ENCODE data around the gene DAPP1.

DAPP1 gene

DNA sequence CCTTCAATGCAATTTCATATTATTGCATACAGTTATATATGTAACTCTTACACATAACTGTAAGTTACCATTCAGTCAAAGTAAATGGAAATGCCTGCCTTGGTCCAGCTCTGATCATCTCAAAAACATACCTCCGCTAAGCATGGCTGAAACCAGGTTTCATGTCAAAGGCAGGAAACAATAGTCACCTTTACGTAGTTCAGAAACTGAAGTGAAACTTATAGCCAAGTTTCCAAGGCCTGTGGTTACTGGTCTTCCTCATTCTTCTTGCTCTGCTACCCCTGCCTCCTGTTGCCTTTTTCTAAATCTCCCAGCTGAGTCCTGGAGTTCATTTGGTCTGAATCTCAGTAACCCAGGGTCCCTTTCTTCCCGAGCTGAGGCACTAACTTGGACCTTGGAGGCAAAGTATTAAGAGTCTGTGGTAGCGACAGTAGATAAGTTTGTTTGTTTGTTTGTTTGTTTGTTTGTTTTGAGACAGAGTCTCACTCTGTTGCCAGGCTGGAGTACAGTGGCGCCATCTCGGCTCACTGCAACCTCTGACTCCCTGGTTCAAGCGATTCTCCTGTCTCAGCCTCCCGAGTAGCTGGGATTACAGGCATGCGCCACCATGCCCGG lies 30.8 kb downstream of the DAPP1 start:
- no peak for TF ChIP-seq CTCF (IDR thresholded peaks at IDR 0.05)

DNA sequence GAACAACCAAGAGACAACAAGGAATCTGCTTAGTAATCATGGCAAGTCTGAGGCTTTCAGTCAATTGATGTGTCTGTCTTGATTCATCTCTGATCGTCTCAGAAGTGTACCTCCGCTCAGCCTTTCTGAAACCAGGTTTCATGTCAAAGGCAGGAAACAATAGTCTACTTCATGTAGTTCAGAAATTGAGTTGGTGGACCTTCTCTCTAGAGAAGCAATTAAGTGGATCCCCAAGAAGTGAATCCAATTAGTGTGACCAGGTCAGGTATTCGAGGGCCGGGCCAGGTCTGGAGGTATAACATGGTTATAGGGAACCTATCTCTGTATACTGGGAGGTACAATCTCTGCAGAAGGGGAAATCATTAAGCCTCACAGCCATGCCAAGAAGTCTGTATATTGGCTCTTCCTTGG lies 32.0 kb downstream of the DAPP1 start:
- TF ChIP-seq CTCF (IDR thresholded peaks at IDR 0.05) = no peak

DNA sequence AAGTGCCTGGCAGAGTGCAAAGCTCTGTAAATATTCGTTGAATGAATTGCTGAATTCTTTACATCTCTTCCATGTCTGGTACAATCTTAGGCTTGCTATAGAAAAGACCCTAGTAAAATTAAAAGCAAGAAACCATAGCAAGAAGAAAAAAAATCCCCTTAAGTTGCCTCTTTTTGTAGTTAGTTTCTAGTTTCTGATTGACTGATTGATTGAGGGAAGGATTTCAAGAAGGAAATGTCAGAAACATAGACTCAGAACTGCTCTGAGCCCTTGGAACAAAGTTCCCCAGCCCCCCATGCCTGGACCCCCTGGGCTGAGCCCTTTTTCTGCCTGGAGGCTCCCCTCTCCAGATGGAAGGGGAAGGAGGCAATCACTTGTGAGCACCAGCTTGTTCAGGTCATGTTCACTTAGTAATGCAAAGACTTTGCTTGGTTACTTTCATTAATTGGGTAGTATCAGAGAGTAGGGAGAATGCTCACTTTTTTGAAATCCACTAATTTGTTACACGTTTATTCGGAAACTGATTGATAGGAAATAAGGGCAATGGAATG lies 35.6 kb downstream of the DAPP1 start:
- TF ChIP-seq CTCF (IDR thresholded peaks at IDR 0.05) = no peak

- TF ChIP-seq CTCF (IDR thresholded peaks at IDR 0.05) = no peak
Measured at GRCh38 chr4:99853190-99853589, 36.6 kb downstream of the DAPP1 start.

GRCh38 chr4:99853999-99854398 lies 37.4 kb downstream of the DAPP1 start:
- no peak for TF ChIP-seq CTCF (IDR thresholded peaks at IDR 0.05)

- TF ChIP-seq CTCF (IDR thresholded peaks at IDR 0.05) = no peak
Measured at GRCh38 chr4:99855678-99856077, 39.1 kb downstream of the DAPP1 start.

DNA sequence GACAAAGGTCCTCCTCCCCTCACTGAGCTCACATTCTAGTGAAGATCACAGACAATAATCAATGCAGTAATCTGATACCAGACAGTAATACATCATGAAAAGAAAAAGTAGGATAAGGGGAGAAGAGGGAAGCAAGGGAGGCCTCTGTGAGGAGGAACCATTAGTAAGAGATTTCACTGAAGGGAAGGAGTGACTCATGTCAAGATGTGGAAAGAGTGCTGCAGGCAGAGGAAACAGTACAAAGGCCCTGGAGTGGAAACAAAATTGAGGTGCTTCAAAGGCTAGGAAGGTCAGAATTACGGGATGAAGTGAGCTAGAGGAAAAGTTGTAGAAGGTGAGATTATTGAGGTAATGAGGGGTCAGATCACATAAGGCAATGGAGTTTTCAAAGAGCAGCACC lies 39.5 kb downstream of the DAPP1 start:
- no peak for TF ChIP-seq CTCF (IDR thresholded peaks at IDR 0.05)

- no peak for TF ChIP-seq CTCF (IDR thresholded peaks at IDR 0.05)
Measured at GRCh38 chr4:99857307-99857706, 40.7 kb downstream of the DAPP1 start.

All from LNCAP (cell line).